Loucy (cell line): Measurements from ENCODE around the gene GIPC1.

Source experiments
- H2AFZ ChIP-seq: fragments of 200-600 bp; sonication (generic); 2 replicates; pipeline ENCODE4 v1.6.0; 2016; ENCODE audit warnings: antibody characterized with exemption, mild to moderate bottlenecking, low read length, moderate library complexity
- H3F3A ChIP-seq: fragments of 200-600 bp; 2 replicates; pipeline ENCODE4 v1.6.0; 2016; ENCODE audit warnings: antibody characterized with exemption, low read depth, mild to moderate bottlenecking
- H3K27me3 ChIP-seq: fragments of 200-600 bp; sonication (generic); 2 replicates; pipeline ENCODE4 v1.6.1; 2014; ENCODE audit warnings: low read length, mild to moderate bottlenecking; ENCODE audit not compliant: insufficient read depth, poor library complexity, severe bottlenecking
- H3K36me3 ChIP-seq: fragments of 200-600 bp; sonication (generic); 2 replicates; pipeline ENCODE4 v1.6.1; 2016; ENCODE audit warnings: low read length; ENCODE audit not compliant: insufficient read depth
- H3K4me1 ChIP-seq: fragments of 200-600 bp; sonication (generic); 2 replicates; pipeline ENCODE4 v1.5.1; 2014; ENCODE audit warnings: low read length, mild to moderate bottlenecking; ENCODE audit not compliant: insufficient read depth, poor library complexity, severe bottlenecking
- H3K4me2 ChIP-seq: fragments of 200-600 bp; sonication (generic); 2 replicates; pipeline ENCODE4 v1.6.0; 2014; ENCODE audit warnings: antibody characterized with exemption, low read length, low read depth, mild to moderate bottlenecking; ENCODE audit not compliant: poor library complexity, severe bottlenecking
- H3K4me3 ChIP-seq: fragments of 200-600 bp; sonication (generic); 2 replicates; pipeline ENCODE4 v1.5.1; 2014; ENCODE audit warnings: low read length, mild to moderate bottlenecking, mixed read lengths; ENCODE audit not compliant: poor library complexity, severe bottlenecking
- H3K79me2 ChIP-seq: fragments of 200-600 bp; sonication (generic); 2 replicates; pipeline ENCODE4 v1.6.1; 2014; ENCODE audit warnings: low read length; ENCODE audit not compliant: insufficient read depth
- H3K9ac ChIP-seq: fragments of 200-600 bp; sonication (generic); 2 replicates; pipeline ENCODE4 v1.6.0; 2014; ENCODE audit warnings: mild to moderate bottlenecking, low read depth, low read length, moderate library complexity; ENCODE audit not compliant: poor library complexity, severe bottlenecking
- H3K9me2 ChIP-seq: fragments of 200-600 bp; sonication (generic); replicated peaks from 2 replicates; pipeline ENCODE4 v1.6.1; 2016; ENCODE audit warnings: low read depth, low read length, mixed read lengths
- H3K9me3 ChIP-seq: fragments of 200-600 bp; sonication (generic); 2 replicates; pipeline ENCODE4 v1.6.1; 2014; ENCODE audit warnings: mild to moderate bottlenecking, antibody characterized with exemption, low read length, low read depth; ENCODE audit not compliant: insufficient read depth
- H4K20me1 ChIP-seq: fragments of 200-600 bp; sonication (generic); 2 replicates; pipeline ENCODE4 v1.6.0; 2014; ENCODE audit warnings: antibody characterized with exemption, low read length, mild to moderate bottlenecking; ENCODE audit not compliant: insufficient read depth, poor library complexity, severe bottlenecking
- EZH2phosphoT487 ChIP-seq: fragments of 200-600 bp; IDR thresholded peaks from 2 replicates; pipeline ENCODE4 v1.6.1; 2018; ENCODE audit warnings: antibody characterized with exemption, mild to moderate bottlenecking, moderate library complexity, borderline replicate concordance
- TF ChIP-seq, protein P1 (sequence below): fragments of 200-600 bp; sonication (generic); conservative IDR thresholded peaks from 2 replicates; pipeline ENCODE4 v1.5.1; 2014; ENCODE audit warnings: mild to moderate bottlenecking, antibody characterized with exemption, low read length

GIPC1 gene

DNA sequence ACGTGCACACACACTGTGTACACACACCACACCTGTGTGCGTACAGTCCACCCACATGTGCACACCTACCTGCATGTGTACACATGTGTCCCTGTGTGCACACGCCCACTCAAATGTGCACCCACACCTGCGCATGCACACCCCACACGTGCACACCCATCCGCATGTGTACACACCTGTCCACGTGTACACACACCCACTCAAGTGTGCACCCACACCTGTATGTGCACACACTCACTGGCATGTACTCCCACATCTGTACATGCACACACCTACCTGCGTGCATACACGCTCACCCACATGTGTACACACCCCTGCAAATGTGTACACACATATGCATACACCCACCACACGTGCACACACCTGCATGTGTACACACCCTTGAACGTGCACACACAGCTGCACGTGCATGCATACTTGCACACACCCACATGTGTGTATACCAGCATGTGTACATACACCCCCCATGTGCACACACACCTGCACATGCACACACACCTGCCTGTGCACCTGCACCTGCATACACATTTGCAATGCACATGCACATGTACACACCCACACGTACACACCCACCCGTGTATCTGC is 52.2 kb downstream of the GIPC1 start:
- H3K9me3 ChIP-seq = no peaks in the 10 kb centered on the region
- peaks cover 31% of the 10 kb centered on the region for H3K79me2 ChIP-seq
- peaks cover 5% of the 10 kb centered on the region for H4K20me1 ChIP-seq
- no peak overlapping the region for H3K4me2 ChIP-seq
- peaks cover 56% of the 10 kb centered on the region; the same call in 1 of the 2 replicates for H3K36me3 ChIP-seq
- H3K9me2 ChIP-seq = no peaks in the 10 kb centered on the region
- no peaks in the 10 kb centered on the region for H3F3A ChIP-seq
- no peaks in the 10 kb centered on the region for H3K27me3 ChIP-seq
- no peak overlapping the region for H3K4me3 ChIP-seq
- H3K9ac ChIP-seq = no peak overlapping the region
- no peak overlapping the region for H2AFZ ChIP-seq
- TF ChIP-seq, protein P1, sequence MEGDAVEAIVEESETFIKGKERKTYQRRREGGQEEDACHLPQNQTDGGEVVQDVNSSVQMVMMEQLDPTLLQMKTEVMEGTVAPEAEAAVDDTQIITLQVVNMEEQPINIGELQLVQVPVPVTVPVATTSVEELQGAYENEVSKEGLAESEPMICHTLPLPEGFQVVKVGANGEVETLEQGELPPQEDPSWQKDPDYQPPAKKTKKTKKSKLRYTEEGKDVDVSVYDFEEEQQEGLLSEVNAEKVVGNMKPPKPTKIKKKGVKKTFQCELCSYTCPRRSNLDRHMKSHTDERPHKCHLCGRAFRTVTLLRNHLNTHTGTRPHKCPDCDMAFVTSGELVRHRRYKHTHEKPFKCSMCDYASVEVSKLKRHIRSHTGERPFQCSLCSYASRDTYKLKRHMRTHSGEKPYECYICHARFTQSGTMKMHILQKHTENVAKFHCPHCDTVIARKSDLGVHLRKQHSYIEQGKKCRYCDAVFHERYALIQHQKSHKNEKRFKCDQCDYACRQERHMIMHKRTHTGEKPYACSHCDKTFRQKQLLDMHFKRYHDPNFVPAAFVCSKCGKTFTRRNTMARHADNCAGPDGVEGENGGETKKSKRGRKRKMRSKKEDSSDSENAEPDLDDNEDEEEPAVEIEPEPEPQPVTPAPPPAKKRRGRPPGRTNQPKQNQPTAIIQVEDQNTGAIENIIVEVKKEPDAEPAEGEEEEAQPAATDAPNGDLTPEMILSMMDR = no peak
- no peak for TF ChIP-seq EZH2phosphoT487
- peaks cover 20% of the 10 kb centered on the region for H3K4me1 ChIP-seq

- H3K36me3 ChIP-seq = peaks cover 49% of the 10 kb centered on the region; the same call in 1 of the 2 replicates
- H3K79me2 ChIP-seq = peaks cover 38% of the 10 kb centered on the region
- no peak overlapping the region for H3K9ac ChIP-seq
- H3K9me2 ChIP-seq = no peaks in the 10 kb centered on the region
- H3K4me2 ChIP-seq = no peak overlapping the region
- TF ChIP-seq, protein P1 = no peak
- no peak for TF ChIP-seq EZH2phosphoT487
- peaks cover 5% of the 10 kb centered on the region for H4K20me1 ChIP-seq
- H3K9me3 ChIP-seq = no peaks in the 10 kb centered on the region
- no peaks in the 10 kb centered on the region for H3F3A ChIP-seq
- peaks cover 22% of the 10 kb centered on the region for H3K4me1 ChIP-seq
- no peak overlapping the region for H3K4me3 ChIP-seq
- no peaks in the 10 kb centered on the region for H3K27me3 ChIP-seq
- no peak overlapping the region for H2AFZ ChIP-seq
Observed at GRCh38 chr19:14442891-14443631, 52.9 kb downstream of the GIPC1 start.

GRCh38 chr19:14441041-14441938 is 54.6 kb downstream of the GIPC1 start:
- peaks cover 35% of the 10 kb centered on the region; the same call in 1 of the 2 replicates for H3K36me3 ChIP-seq
- H3K4me3 ChIP-seq = peak overlapping the region; percentile 96
- TF ChIP-seq, protein P1 = no peak
- no peak for TF ChIP-seq EZH2phosphoT487
- H3F3A ChIP-seq = no peaks in the 10 kb centered on the region
- no peaks in the 10 kb centered on the region for H3K9me2 ChIP-seq
- no peaks in the 10 kb centered on the region for H3K9me3 ChIP-seq
- peaks cover 55% of the 10 kb centered on the region for H3K79me2 ChIP-seq
- peaks cover 5% of the 10 kb centered on the region for H4K20me1 ChIP-seq
- H3K4me1 ChIP-seq = peaks cover 22% of the 10 kb centered on the region
- H3K27me3 ChIP-seq = no peaks in the 10 kb centered on the region
- H3K4me2 ChIP-seq = peak overlapping the region; percentile 100
- H2AFZ ChIP-seq = no peak overlapping the region
- peak overlapping the region; percentile 94 for H3K9ac ChIP-seq
